ENCODE measurements around the gene CRYBG3. TPM values are rescaled to one million over a fixed set of nuclear protein-coding genes. Genes with fewer than 3 reads are reported as not detected.

Gene CRYBG3
- total and polyA plus RNA-seq, 2 of the 13 experiments (the other 11 are each of a cell fraction or from before 2014, with no cell fraction given), result 3.8 to 15.9 TPM

- no peak for TF ChIP-seq ZNF468 (CRISPR knock-in tag; IDR thresholded peaks at IDR 0.05)
- no peak for TF ChIP-seq MLXIP (CRISPR knock-in tag; IDR thresholded peaks at IDR 0.05; ENCODE audit: borderline replicate concordance)
- peak; percentile 50; the same call in 1 of the 2 replicates for TF ChIP-seq ZNF792 (CRISPR knock-in tag; IDR thresholded peaks at IDR 0.05)
- TF ChIP-seq EED (CRISPR knock-in tag; IDR thresholded peaks at IDR 0.05), result no peak
- TF ChIP-seq AHR (CRISPR knock-in tag; IDR thresholded peaks at IDR 0.05), result no peak
- TF ChIP-seq ZNF543 (CRISPR knock-in tag; IDR thresholded peaks at IDR 0.05), result peak; percentile 50; the same call in 1 of the 2 replicates
- no peak for TF ChIP-seq FUBP1 (CRISPR knock-in tag; IDR thresholded peaks at IDR 0.05; ENCODE audit: borderline replicate concordance)
- no peak for TF ChIP-seq NR2F6 (IDR thresholded peaks at IDR 0.05)
- TF ChIP-seq NR2F6 (CRISPR knock-in tag; IDR thresholded peaks at IDR 0.05), result no peak
- no peak for TF ChIP-seq ZNF879 (CRISPR knock-in tag; IDR thresholded peaks at IDR 0.05)
- TF ChIP-seq ZNF576 (CRISPR knock-in tag; IDR thresholded peaks at IDR 0.05), result no peak
- no peak for TF ChIP-seq NONO (IDR thresholded peaks at IDR 0.05)
- peak; percentile 40; the same call in 1 of the 2 replicates for TF ChIP-seq NONO (CRISPR knock-in tag; conservative IDR thresholded peaks at IDR 0.05)
- TF ChIP-seq ARNT (IDR thresholded peaks at IDR 0.05), result no peak
- TF ChIP-seq ZFP62 (CRISPR knock-in tag; IDR thresholded peaks at IDR 0.05), result no peak
- no peak for TF ChIP-seq FOXK2 (IDR thresholded peaks at IDR 0.05)
- TF ChIP-seq ZFP41 (CRISPR knock-in tag; IDR thresholded peaks at IDR 0.05; ENCODE audit: borderline replicate concordance), result no peak
- no peak for TF ChIP-seq SOX5 (CRISPR knock-in tag; IDR thresholded peaks at IDR 0.05; ENCODE audit: borderline replicate concordance)
- TF ChIP-seq DMAP1 (CRISPR knock-in tag; IDR thresholded peaks at IDR 0.05), result peak; percentile 50; the same call in 1 of the 2 replicates
- no peak for TF ChIP-seq TRIM24 (CRISPR knock-in tag; IDR thresholded peaks at IDR 0.05)
- TF ChIP-seq ZKSCAN1 (IDR thresholded peaks at IDR 0.05; ENCODE audit: low read length), result no peak
- peak; percentile 87; the same call in 1 of the 2 replicates for TF ChIP-seq ZNF724P (CRISPR knock-in tag; IDR thresholded peaks at IDR 0.05; ENCODE audit: borderline replicate concordance)
- no peak for TF ChIP-seq ZKSCAN8 (CRISPR knock-in tag; IDR thresholded peaks at IDR 0.05; ENCODE audit: borderline replicate concordance)
- TF ChIP-seq ZBTB25 (CRISPR knock-in tag; IDR thresholded peaks at IDR 0.05), result peak; percentile 21; the same call in 1 of the 2 replicates
- TF ChIP-seq ATF7-NPFF (CRISPR knock-in tag; IDR thresholded peaks at IDR 0.05; ENCODE audit: low read depth), result peak; percentile 80
- peak; percentile 53; the same call in 1 of the 2 replicates for TF ChIP-seq ERF (CRISPR knock-in tag; IDR thresholded peaks at IDR 0.05)
- no peak for TF ChIP-seq ZBTB42 (CRISPR knock-in tag; IDR thresholded peaks at IDR 0.05)
- peak; percentile 60; the same call in 1 of the 2 replicates for TF ChIP-seq ZNF331 (CRISPR knock-in tag; IDR thresholded peaks at IDR 0.05)
- TF ChIP-seq SNAPC2 (CRISPR knock-in tag; IDR thresholded peaks at IDR 0.05), result no peak
Observed at GRCh38 chr3:97821774-97822358, at the start of gene CRYBG3 (continued).
